GM21367 (cell line): ENCODE results near the gene IFNA8.
"Not testable (repeated sequence)": the region's sequence is repeated elsewhere in the genome, so short reads cannot be mapped to it uniquely, and the experiment has no call there.

Experiments used
- ATAC-seq: cut with Tn5 transposase; IDR thresholded peaks from one replicate; pipeline ENCODE4 v1.9.1; 2021; ENCODE audit not compliant: unreplicated experiment

Gene IFNA8

DNA sequence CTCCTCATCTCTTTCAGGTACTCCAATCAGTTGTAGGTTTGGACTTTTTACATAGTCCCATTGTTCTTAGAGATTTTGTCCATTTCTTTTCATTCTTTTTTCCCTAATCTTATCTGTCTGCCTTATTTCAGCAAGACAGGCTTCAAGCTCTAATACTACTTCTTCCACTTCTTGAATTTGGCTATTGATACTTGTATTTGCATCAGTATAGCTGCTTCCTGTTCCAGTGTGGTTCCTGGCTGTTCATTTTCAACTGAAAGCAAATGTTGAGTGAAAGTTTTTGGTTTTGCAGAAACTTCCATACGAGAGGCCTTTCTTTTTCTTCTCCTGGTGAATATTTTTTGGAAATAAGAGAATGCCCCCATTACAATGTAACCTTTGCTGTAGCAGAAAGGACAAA, 19.3 kb downstream of the IFNA8 start:
- ATAC-seq: no peak

DNA sequence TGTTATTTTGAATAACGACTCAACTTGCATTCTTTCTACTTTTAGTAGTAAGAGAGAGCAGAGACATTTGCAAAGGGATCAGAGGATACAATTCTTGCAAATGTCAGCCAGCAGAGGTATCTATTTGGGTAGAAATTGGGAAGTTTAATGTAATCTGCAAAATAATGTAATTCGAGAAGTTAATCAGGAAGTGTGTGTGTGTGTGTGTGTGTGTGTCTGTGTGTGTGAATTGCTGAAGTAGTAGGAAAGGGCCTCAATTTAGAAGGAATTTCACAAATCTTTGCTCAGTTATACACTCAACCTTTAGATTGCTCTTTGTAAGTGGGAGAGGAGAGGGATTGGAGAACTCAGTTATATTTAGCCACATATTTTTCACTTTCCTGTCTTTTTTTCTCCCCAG, 20.3 kb downstream of the IFNA8 start:
- ATAC-seq: no peak

DNA sequence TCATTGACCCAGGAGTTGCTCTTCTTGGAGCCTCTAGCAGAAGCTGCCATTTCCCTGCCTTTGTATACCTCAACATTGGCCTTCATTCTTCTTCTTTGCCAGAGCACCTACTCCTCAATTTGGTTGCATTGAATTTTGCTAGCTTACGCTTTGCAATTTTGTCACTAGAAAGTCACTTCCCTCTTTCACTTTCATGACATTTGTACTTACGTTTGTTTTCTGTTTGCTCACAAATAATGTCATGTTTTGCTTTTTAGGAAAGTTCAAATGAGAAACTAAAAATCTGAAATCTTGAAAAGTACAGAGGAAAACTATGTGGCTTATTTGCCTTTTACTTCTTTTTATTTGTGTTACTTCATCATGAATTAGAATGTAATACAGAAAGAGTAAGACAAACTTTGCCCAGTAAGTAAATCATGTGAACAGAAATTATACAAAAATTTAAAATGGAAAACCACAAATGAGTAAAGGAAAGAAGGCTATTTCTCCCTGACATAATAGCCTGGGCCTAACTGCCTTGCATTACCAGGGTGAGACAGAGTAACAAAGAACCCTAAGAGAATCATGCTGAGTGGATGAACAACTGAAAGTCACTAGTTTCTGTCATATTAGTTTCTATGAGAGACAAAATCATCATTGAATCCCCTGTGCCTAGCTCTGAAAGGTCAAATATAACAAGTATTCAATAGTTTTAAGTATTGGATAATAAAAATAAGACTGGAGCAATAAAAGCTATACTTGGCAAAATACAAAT, 23.9 kb downstream of the IFNA8 start:
- ATAC-seq: no peak

DNA sequence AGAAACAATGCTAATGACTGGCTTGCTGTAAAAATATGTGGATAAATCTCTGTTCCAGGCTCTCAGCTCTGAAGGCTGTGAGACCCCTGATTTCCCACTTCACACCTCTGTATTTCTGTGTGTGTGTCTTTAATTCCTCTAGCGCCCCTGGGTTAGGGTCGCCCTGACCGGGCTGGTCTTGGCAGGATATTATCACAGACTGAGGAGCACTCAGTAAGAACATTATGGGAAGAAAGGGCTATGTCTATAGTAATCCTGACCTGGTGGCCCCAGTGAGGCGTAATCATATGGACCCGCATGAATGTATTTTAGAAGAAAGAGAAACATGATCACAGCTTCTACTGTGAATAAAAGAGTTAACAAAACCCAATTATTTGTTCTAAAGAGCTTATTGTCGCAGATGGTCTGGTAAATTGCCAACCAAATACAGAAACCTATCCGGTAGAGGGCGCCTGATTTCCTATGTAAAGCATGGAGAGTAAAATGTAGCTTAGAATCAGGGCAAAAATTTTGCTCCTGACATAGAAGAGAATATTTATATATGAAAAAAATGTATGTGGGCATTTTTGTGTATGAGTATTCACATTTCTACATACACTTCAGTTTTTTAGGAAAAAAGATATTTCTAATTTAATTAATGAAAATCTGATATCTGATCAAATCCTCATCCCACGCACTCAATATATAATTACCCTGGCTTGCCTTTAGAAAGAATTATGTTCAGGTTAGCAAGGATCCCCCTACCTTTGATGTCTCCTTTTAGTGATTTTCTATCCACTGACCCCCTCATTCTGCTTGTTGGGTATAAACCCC, 25.5 kb downstream of the IFNA8 start:
- peak; percentile 36 for ATAC-seq

DNA sequence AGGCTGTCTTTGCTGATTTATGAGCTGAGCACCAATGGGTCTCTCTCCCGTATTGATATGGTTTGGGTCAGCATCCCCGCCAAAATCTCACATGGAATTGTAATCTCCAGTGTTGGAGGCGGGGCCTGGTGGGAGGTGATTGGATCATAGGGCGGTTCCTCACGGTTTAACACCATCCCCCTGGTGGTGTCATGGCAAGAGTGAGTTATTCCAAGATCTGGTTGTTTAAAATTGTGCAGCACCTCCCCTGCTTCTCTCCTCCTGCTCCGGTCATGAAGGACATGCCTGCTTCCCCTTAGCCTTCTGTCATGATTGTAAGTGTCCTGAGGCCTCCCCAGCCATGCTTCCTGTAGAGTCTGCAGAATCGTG, 26.1 kb downstream of the IFNA8 start:
- not testable (repeated sequence) for ATAC-seq

DNA sequence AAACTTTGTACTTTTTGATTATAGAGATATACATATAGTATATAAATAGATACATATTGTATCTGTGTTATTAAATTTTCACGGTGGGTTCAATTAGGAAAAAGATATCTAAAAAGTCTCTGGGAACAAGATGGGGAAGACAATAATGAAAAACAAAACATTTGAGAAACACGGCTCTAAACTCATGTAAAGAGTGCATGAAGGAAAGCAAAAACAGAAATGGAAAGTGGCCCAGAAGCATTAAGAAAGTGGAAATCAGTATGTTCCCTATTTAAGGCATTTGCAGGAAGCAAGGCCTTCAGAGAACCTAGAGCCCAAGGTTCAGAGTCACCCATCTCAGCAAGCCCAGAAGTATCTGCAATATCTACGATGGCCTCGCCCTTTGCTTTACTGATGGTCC, 31.2 kb downstream of the IFNA8 start, which contains the start of gene IFNA1:
TSS of gene IFNA1 (plus strand) at position 301 of the 400 bp plus-strand sequence. CDS start at position 370, 69 bp downstream.
- no peak for ATAC-seq

DNA sequence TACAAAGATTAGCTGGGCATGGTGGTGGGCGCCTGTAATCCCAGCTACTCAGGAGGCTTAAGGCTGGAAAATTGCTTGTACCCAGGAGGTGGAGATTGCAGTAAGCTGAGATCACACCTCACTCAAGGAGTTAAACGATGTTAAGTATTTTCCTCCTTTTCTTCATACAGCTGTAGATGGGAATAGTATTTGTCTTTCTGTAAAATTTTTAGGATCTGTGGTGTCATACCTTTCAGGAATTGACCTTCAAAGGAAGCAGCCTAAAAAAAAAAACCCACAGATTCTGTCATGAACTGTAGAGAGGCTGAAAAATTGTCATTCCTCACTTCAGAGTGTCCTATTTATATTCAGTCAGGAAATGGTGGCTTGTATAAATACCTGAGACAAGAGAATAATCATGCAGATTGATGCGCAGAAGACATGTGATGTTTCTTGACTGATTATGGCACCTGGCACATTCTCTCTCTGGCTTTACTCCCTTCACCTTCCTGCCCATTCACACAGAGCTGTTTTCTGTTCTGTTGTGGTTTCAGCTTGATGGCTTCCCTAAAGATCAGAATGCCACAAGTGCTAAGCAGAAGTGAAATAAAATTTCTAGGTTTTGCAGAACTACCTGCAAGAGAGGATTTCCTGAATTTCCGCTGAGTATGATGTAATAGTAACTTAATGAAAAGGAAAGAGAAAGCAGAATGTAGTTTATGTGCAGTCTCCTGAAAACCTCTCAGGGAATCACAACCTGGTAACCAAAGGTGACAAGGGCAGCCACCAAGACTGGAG, 35.1 kb downstream of the IFNA8 start:
- ATAC-seq: peak; percentile 91

DNA sequence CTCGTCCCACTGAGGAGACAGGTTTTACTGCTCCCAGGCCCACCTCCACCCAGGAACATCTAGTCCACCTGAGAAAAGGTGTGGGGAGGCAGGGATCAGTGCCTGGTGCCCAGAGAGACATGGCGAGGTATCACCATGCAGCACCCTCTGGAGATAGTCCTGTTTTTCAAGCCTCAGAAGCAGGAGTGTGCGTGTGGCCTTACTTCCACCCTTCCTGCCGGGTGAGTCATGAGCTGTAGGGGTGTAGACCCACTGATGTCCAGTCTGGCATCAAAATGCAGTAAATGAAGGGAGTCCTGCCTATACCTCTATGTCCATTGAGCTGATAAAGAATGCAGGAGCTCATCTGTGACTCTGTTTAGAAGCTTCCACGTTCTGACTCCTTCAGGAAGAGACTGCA, 40.4 kb downstream of the IFNA8 start:
- ATAC-seq: not testable (repeated sequence)

DNA sequence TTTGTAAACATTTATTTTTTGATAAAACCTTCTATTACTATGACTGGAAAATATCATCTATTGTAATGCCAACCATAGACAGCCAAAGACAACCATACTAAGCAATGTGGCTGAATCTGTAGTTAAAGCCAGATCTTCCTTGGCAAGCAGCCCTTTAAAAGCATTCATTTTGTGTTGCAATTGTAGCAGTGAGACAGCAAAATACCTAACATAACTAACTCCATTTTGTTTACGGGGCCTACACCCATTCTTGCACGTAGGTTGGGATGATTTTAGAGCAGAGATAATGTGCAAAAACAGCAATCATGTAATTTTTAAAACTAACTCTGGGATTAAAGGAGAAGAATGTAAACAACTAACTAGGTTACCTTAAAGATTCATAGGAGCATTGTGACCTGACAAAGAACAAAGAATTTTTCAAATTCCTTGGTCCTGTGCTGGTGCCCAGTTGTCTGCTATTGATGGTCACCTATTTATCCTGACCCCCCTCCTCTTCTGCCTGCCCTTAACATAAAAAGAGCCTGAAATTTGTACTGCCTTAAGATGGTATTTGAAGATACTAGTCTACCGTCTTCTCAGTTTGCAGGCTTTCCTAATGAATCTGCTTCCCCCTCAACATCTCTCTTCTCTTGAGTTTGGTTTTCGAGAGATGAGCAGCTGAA, 41.9 kb downstream of the IFNA8 start:
- ATAC-seq: no peak

DNA sequence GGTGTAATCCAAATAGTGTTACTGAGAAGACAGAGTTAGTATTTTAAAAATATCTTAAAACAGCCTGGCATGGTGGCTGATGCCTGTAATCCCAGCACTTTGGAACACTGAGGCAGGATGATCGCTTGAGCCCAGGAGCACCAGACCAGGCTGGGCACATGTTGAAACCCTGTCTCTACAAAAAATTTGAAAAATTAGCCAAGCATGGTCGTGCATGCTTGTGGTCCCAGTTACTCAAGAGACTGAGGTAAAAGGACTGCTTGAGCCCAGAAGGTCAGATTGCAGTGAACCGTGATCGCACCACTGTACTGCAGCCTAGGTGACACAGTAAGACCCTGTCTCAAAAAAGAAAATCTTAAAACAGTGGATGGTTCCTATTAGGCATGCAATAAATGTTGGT, 43.8 kb downstream of the IFNA8 start:
- ATAC-seq: no peak

DNA sequence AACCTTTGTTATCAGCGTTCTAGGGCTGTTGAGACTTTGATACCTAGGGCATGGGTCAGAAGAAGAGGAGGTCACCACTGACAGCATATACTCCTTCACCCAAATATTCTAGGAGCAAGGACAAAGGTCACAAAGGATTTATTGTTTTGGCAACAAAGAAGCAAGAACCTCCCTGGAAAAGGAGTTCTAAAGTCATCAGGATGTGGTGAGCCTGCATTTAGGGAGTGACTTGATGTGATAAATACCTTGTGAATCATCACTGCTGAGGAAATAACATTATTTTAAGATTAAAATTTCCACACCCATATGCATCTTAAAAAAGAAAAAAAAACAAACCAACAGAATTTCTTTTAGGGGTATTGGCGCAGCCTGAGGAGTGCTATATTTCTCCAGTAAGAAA, 45.2 kb downstream of the IFNA8 start:
- ATAC-seq: no peak

DNA sequence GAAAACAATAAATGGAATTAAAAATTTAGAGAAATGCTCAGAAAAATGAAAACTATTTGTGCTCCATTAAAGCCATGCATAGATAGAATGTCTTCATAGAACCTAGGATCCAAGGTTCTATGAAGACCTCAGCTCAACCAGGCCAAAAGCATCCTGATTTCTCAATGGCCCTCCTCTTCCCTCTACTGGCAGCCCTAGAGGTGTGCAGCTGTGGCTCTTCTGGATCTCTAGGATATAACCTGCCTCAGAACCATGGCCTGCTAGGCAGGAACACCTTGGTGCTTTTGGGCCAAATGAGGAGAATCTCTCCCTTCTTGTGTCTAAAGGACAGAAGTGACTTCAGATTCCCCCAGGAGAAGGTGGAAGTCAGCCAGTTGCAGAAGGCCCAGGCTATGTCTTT, 46.4 kb downstream of the IFNA8 start:
- ATAC-seq: peak; percentile 89
